Measurements from ENCODE around the gene ZFAND3. TPM values are rescaled to one million over a fixed set of nuclear protein-coding genes. Genes with fewer than 3 reads are reported as not detected.

ZFAND3 gene

Small RNA genes within 50 kb of the gene (small RNA-seq; reads per million reads assigned to genes)
- gene RN7SL285P (ENCODE audit: low read depth) (not detected), gene RNU1-87P (ENCODE audit: low read depth) (not detected)
